SKM-1 treated with dmso at 0.1 percent for 144 hours (cell line): ENCODE data around the gene MATN1.

Experiments used
- DNase-seq: peaks from one replicate; lab custom pipeline; 2025; ENCODE audit not compliant: unreplicated experiment; lab: John Stamatoyannopoulos, UW

Gene MATN1

GRCh38 chr1:30665216-30666010, 58.0 kb downstream of the MATN1 start:
- DNase-seq: no peak

GRCh38 chr1:30664103-30664755, 59.2 kb downstream of the MATN1 start:
- DNase-seq: no peak

GRCh38 chr1:30663596-30664091, 59.7 kb downstream of the MATN1 start:
- no peak for DNase-seq

- no peak for DNase-seq
Observed at GRCh38 chr1:30662291-30662840, 61.0 kb downstream of the MATN1 start.

DNA sequence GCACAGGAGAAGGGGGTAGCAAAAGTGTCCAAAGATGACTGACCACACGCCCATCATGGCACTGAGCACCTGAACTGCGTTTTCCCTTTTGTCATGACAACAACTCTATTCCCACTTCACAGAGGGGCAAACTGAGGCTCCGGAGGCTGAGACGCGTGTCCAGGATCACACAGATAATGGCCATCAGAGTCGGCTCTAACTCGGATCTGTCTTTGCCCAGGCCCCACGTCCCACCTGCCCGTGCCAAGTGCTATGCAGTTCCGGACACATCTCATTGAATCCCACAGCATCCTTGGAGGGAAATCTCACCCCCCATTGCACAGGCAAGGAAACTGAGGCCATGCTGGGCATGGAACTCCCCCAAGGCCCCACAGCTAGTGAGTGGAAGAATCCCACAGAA, 62.1 kb downstream of the MATN1 start:
- DNase-seq: no peak
